ENCODE measurements around the gene NKX2-8.

Gene NKX2-8

DNA sequence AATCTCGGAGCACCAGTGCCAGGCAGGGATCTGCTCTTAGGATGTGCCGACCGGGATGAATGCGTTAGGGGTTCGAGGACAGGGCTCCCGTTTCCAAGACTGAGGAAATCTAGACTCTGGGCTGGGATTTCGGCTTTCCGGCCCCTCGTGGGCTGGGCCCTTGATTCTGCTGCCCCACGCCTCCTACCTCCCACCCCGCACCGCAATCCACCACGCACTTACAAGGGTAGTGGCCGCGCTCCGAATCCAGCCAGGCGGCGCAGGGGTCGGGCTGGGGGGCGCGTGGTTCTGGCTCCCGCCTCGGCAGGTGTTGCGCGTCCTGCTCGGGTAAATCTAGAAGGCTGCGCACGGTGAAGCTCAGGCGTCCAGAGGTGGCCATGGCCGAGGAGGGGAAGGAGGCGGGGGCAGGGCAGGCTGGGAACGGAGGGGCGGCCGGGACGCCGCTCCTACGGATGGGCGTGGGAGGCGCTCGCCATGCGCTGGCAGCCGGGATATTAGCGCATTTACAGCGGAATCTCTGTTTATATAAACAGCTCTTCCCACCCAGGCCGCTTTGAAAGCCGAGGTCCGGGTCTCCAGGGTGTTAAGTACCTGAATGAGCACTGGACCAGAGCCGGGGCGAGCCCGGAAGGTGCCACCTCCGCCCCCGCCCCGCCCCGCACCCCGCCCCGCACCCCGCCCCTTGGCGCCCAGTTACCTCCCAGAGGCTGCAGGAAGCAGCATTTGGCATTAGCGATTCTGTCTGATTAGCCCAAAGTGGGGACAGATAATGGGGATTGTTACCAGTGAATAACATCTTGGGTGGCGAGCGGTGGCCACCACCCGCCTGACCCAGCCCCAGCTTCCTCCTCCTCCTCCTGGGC is at the start of gene NKX2-8:
Gene NKX2-8, minus strand, starts transcription at position 604 of the 863 bp plus-strand sequence. Its CDS starts 225 bp downstream, at position 379.
- DNase-seq (ENCODE audit: low read depth in 2 of 2) = no peak

GRCh38 chr14:36627981-36628380 is 45.6 kb upstream of the NKX2-8 start:
- DNase-seq (ENCODE audit: low read depth in 2 of 2) = no peak

DNA sequence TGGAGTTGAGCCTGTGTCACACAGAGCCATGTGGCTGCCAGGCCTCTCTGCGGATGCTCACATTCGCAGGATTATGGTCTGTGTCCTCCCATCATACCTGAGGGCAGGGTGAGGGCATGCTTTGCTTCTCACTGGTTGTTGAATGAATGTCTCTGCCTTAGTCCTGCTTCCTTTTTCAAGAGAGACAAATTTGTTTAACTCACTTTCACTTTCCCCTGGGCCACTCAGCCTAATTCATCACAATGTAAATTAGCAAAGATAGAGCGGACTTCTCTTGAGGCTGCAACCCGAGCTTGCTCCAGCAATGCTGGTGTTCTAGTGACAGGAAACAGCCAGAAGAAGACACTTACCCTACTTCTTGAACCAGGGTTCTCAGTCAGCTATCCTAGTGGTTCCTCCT is 43.7 kb upstream of the NKX2-8 start:
- DNase-seq (ENCODE audit: low read depth in 2 of 2) = no peak

DNA sequence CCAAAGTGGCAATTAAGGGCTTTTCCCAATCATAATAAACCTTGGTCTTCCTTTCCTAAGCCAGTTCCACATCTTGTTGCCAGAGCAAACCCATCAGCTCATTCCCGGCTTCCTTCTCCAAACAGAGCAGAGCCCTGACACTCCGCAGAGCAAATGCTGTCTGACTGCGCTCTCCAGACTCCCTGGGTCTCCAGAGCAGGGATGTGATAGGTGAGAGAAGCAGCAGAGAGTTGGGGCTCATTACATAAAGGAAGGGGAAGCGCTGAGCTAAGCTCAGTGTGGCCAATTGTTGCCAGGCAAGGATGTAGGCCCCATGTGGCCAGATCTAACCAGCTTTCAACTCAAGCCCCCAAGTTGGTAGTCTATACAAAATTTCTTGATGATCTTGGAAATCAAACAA is 43.0 kb upstream of the NKX2-8 start:
- no peak for DNase-seq (ENCODE audit: low read depth in 2 of 2)

- no peak for DNase-seq (ENCODE audit: low read depth in 2 of 2)
Observed at GRCh38 chr14:36625014-36625413, 42.6 kb upstream of the NKX2-8 start.

DNA sequence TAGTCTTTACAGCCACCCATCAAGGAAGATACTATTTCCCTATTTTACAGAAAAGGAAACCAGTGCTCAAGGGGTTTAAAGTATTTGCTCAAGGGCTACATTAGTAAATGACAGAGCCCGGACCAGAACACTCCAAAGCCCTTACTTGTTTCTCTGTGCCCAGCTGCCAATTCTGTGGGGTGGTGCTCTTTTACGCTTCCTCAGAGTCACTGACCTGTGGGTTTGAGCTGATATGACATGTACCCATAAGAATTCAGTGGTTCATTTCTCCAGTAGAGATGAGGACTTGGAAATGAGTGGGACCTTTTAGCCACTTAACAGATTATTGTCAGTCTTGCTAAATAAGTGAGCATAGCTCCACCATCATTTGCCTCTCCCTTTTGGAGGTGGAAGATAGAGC is 37.4 kb upstream of the NKX2-8 start:
- DNase-seq (ENCODE audit: low read depth in 2 of 2) = no peak

GRCh38 chr14:36619131-36619530 is 36.7 kb upstream of the NKX2-8 start:
- DNase-seq (ENCODE audit: low read depth in 2 of 2) = no peak

DNA sequence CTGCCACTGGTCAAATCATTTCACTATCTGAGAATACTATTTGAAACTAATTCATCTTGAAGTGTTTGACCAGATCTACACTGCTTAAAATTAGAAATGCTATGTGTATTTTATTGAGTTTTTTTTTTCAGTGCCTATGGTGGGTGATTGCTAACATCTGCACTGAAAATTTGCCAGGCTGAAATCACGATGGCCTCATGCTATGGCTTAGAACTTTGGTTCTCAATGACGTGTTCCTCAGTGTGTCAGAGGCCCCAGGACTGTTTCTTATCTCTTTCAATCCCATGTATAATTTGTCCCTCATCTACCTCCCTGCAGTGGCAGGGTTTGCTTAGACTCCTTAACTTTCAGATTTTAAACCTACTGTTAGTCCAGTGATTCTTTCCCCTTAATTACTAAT is 36.2 kb upstream of the NKX2-8 start:
- DNase-seq (ENCODE audit: low read depth in 2 of 2) = no peak

DNA sequence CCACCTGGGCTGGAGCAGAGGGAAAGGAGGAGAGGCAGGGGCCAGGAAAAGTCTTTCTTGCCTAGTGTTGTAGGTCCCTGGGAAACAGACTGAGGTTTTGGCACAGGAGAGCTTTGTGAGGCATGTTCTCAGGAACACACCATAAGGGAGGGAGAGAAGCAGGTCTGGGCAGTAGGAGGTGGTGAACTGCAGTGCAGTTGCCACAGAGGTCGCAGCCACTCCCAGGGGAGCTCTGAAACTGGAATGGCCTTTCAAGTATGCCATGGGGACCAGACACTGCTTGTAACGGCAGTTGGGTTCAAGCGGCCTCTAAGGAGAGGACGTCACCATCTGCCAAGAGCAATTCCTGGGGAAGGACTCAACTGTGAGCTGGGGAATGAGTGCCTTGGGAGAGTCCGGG is 35.4 kb upstream of the NKX2-8 start:
- DNase-seq (ENCODE audit: low read depth in 2 of 2) = no peak

DNA sequence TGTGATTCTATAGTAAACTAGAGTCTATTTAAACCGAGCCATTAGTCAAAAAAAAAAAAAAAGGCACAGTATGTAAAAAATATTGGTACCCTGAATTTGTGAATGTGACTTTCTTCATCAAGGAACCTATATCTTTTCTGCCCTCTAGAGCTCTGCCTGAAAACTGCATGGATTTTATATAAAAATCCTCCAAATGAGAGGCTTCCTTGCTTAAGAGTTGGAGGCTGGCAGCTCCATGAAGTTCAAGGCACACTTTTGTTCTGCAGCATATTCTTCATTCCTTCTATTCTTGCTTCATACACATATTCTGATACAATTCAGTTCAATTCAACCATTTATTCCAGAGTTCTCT is 23.1 kb upstream of the NKX2-8 start:
- DNase-seq (ENCODE audit: low read depth in 2 of 2) = no peak

DNA sequence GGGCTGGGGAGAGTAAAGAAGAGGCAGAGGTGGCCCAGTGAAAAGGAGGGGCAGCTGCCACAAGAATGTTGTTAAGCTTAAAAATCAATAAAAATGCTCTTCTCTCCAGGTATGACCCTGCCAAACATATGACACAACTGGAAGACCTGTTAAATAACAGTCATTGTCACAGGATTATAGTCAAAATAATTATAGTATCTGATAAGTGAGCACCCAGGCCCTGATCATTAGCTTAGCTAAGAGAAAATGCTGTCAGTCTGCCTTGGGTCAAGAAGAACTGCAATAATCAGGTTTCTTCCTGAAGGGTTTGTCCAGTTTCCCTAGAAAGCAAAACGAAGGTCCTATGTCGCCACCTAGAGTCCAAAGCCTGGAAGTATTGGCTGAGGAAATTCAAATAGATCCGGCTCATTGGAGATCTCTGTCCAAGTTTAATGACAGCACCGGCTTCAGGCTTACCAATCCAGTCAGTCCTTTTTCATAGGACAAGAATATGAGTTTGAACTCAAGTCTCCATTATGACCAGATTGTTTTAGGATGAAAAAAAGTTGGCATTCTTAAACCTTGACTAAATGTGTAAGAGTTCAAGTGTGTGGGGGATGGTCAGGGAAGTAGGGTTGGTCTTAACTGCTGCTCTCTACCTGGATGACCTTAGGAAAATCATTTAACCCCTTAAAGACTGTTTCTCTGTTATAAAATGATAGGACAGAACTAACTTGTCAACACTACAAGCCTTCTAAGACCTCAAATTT is 22.5 kb upstream of the NKX2-8 start:
- DNase-seq (ENCODE audit: low read depth in 2 of 2) = no peak

DNA sequence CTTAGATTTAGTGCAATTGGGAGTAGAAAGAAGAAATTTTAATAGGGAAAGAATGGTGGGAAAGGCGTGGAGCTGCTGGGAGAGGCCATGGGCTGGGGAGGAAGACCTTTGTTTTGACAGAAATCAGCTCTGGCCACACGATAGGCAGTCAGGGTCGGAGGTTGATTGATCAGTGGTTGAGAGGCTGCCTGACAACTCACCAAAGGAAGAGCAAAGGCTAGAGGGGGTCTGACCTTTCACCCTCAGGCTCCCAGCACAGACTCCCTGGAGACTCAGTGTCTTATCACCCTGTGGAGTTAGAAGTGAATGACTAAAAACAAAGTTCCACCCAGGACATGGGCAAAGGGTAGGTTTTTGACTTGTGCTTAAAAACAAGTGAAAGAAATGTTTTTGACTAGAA is 18.0 kb upstream of the NKX2-8 start:
- no peak for DNase-seq (ENCODE audit: low read depth in 2 of 2)

GRCh38 chr14:36591482-36591881 is 9.1 kb upstream of the NKX2-8 start:
- no peak for DNase-seq (ENCODE audit: low read depth in 2 of 2)

DNA sequence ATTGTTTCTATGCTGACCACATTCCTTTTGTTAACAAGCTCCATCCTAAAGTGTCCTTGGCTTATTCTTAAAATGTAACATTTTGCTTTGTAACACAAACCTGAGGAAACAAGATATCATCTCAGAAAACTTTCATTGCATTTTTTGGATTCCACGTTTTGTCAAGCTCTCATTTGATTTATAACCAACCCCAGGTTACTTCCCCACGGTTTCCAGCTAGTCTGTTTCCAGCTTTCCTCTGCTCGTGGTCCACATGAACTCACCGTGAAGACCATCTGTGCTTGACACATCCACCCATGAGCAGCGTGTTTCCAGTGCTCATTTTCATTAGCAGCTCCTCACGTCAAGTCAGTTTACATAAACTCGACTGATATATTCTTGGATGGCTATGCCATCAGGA is 6.4 kb upstream of the NKX2-8 start:
- DNase-seq (ENCODE audit: low read depth in 2 of 2) = no peak

DNA sequence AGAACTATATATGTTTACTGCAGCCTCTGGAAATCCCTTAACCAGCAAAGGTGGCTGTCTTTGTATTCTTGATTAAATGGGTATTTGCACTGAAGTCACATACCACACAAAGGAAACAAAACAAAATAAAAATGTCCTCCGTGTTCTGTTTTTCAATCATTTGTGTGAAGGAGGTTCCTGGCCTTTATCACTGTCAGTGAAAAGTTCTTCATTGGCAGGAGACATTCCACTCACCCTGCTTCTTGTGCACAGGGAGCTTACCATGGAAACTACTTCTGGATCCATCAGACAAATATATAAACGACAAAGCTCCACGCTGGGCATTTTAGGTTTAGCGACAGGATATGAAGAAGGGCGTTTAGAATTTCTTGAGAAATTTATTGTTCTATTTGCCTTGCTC is 5.7 kb upstream of the NKX2-8 start:
- DNase-seq (ENCODE audit: low read depth in 2 of 2) = no peak

GRCh38 chr14:36585100-36585499 is 2.7 kb upstream of the NKX2-8 start:
- no peak for DNase-seq (ENCODE audit: low read depth in 2 of 2)

- DNase-seq (ENCODE audit: low read depth in 2 of 2) = no peak
Observed at GRCh38 chr14:36583893-36584811, 1.7 kb upstream of the NKX2-8 start.

GRCh38 chr14:36583242-36583892 is 953 bp upstream of the NKX2-8 start:
- no peak for DNase-seq (ENCODE audit: low read depth in 2 of 2)

DNA sequence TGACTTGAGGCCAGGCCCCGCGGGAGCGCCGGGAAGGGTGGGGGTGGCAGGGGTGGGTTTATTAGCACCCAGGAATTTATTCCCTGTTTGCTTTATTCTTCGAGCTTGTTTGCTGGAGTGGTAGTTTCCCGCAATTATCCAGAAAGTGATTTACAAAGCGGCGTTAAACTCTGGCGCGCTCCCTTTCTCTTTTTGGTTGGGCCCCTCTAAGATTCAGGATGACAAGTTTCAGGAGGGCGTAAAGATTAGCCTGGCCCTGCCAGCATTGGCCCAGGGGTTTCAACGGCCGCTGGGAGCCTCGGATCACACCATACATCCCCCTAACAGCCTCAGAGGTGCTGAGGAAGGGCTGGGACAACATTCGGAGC is 444 bp upstream of the NKX2-8 start:
- DNase-seq (ENCODE audit: low read depth in 2 of 2) = no peak

DNA sequence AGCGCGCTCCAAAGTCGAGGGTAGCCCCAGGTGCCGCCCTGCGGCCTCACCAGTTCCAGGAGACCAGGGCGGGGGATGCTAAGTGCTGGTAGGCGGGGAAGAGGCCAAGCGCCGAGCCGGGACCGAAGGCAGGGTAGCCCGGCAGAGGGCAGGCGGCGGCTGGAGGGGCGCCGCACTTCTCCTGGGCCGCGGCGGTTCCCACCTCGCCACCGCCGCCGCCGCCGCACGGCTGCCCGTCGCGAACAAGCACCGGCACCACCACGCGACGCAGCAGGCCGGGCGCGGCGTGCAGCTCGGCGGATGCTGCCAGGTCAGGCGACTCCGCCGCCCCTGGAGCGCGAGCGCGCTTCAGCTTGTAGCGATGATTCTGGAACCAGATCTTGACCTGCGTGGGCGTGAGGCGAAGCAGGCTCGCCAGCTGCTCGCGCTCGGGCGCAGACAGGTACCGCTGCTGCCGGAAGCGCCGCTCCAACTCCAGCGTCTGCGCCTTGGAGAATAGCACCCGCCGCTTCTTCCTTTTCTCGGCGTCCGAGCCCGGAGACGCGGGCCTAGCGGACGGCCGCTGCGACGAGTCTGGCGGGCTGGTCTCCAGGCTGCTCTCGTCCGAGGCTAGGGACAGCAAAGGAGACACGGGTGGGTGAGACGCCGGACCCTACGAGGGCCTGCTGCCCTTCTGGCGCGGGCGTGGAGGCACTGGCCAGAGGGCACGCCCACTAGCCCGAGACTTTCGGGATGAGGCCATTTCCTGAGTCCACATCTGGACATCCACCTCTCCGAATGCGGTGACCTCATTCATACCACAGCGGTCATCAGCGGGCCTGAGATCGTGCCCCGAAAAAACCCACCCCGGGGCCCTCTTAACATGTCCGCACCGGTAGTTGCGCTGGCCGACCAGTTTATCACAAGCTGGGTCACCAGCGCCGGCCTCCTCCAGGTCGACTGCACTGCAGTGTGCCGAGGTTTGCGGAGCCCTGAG is 1.3 kb downstream of the NKX2-8 start:
- no peak for DNase-seq (ENCODE audit: low read depth in 2 of 2)

Measured in stimulated activated CD4-positive, alpha-beta T cell treated with anti-CD3 and anti-CD28 coated beads, Interleukin-1b, Interleukin-23, amount 100 ng/mL, for 1 hour (primary cell).